Activated naive CD8-positive, alpha-beta T cell treated with anti-CD3 and anti-CD28 coated beads, Interleukin-2, amount 50 U/mL, for 24 hours (primary cell): ENCODE measurements around the gene PTPN20.
A peak's percentile ranks its signal among the peaks of the same experiment; 100 is the strongest.
"Not testable (repeated sequence)": the region's sequence is repeated elsewhere in the genome, so short reads cannot be mapped to it uniquely, and the experiment has no call there.

Experiments used
- ATAC-seq: fragments of 150-1000 bp; cut with Tn5 transposase; one replicate; pipeline ENCODE4 v1.10.0; 2021
- DNase-seq: peaks from one replicate; pipeline ENCODE4 v3.0.0; 2021
- H3K27ac Mint-ChIP-seq: one replicate; pipeline ENCODE4 v1.8.0; 2021; ENCODE audit warnings: mild to moderate bottlenecking, mixed read lengths
- H3K27me3 Mint-ChIP-seq: one replicate; pipeline ENCODE4 v1.8.0; 2021; ENCODE audit warnings: mixed read lengths
- H3K36me3 Mint-ChIP-seq: one replicate; pipeline ENCODE4 v1.8.0; 2021; ENCODE audit warnings: low read depth, mixed read lengths
- H3K4me1 Mint-ChIP-seq: one replicate; pipeline ENCODE4 v1.8.0; 2021; ENCODE audit warnings: mixed read lengths
- H3K4me3 Mint-ChIP-seq: one replicate; pipeline ENCODE4 v1.8.0; 2021; ENCODE audit warnings: mild to moderate bottlenecking, moderate library complexity, mixed read lengths
- H3K9me3 Mint-ChIP-seq: one replicate; pipeline ENCODE4 v1.8.0; 2021; ENCODE audit warnings: mixed read lengths

Gene PTPN20

GRCh38 chr10:46925156-46925555, 13.9 kb downstream of the PTPN20 start:
- H3K27me3 Mint-ChIP-seq, H3K4me1 Mint-ChIP-seq, H3K4me3 Mint-ChIP-seq, DNase-seq, H3K9me3 Mint-ChIP-seq, H3K36me3 Mint-ChIP-seq, ATAC-seq, H3K27ac Mint-ChIP-seq: not testable (repeated sequence)

GRCh38 chr10:46925853-46926252, 14.6 kb downstream of the PTPN20 start:
- H3K9me3 Mint-ChIP-seq, H3K36me3 Mint-ChIP-seq, H3K4me3 Mint-ChIP-seq, H3K27ac Mint-ChIP-seq, H3K27me3 Mint-ChIP-seq, H3K4me1 Mint-ChIP-seq, DNase-seq, ATAC-seq: not testable (repeated sequence)

GRCh38 chr10:46928810-46929209, 17.6 kb downstream of the PTPN20 start:
- not testable (repeated sequence) for ATAC-seq, DNase-seq, H3K4me3 Mint-ChIP-seq, H3K27ac Mint-ChIP-seq, H3K9me3 Mint-ChIP-seq, H3K36me3 Mint-ChIP-seq, H3K27me3 Mint-ChIP-seq, H3K4me1 Mint-ChIP-seq

- H3K4me1 Mint-ChIP-seq, H3K36me3 Mint-ChIP-seq, H3K9me3 Mint-ChIP-seq, H3K27me3 Mint-ChIP-seq, DNase-seq, ATAC-seq, H3K4me3 Mint-ChIP-seq, H3K27ac Mint-ChIP-seq: not testable (repeated sequence)
These were observed 21.2 kb downstream of the PTPN20 start for GRCh38 chr10:46932383-46932782.

- H3K27ac Mint-ChIP-seq, H3K9me3 Mint-ChIP-seq, H3K4me1 Mint-ChIP-seq, H3K36me3 Mint-ChIP-seq, DNase-seq, H3K4me3 Mint-ChIP-seq, ATAC-seq, H3K27me3 Mint-ChIP-seq: not testable (repeated sequence)
These were observed 29.9 kb downstream of the PTPN20 start for GRCh38 chr10:46941091-46941490.

- not testable (repeated sequence) for H3K4me1 Mint-ChIP-seq, ATAC-seq, H3K9me3 Mint-ChIP-seq, H3K4me3 Mint-ChIP-seq, H3K27ac Mint-ChIP-seq, DNase-seq, H3K27me3 Mint-ChIP-seq, H3K36me3 Mint-ChIP-seq
These were observed 37.7 kb downstream of the PTPN20 start for GRCh38 chr10:46948687-46949518.

- H3K4me3 Mint-ChIP-seq, H3K27ac Mint-ChIP-seq, H3K4me1 Mint-ChIP-seq, DNase-seq, H3K9me3 Mint-ChIP-seq, ATAC-seq, H3K27me3 Mint-ChIP-seq, H3K36me3 Mint-ChIP-seq: not testable (repeated sequence)
These were observed 41.3 kb downstream of the PTPN20 start for GRCh38 chr10:46952540-46952939.

GRCh38 chr10:46960742-46961141, 49.5 kb downstream of the PTPN20 start:
- H3K27me3 Mint-ChIP-seq, H3K4me1 Mint-ChIP-seq, ATAC-seq: not testable (repeated sequence)

GRCh38 chr10:46963356-46963755, 52.1 kb downstream of the PTPN20 start:
- not testable (repeated sequence) for H3K36me3 Mint-ChIP-seq, H3K9me3 Mint-ChIP-seq, H3K4me1 Mint-ChIP-seq, ATAC-seq, DNase-seq, H3K27ac Mint-ChIP-seq, H3K4me3 Mint-ChIP-seq, H3K27me3 Mint-ChIP-seq

More at GRCh38 chr10:46960742-46961141, 49.5 kb downstream of the PTPN20 start:
- not testable (repeated sequence) for H3K9me3 Mint-ChIP-seq, H3K27ac Mint-ChIP-seq, DNase-seq, H3K36me3 Mint-ChIP-seq, H3K4me3 Mint-ChIP-seq

- not testable (repeated sequence) for DNase-seq, H3K4me1 Mint-ChIP-seq, H3K27me3 Mint-ChIP-seq, H3K4me3 Mint-ChIP-seq, H3K9me3 Mint-ChIP-seq, H3K27ac Mint-ChIP-seq, ATAC-seq, H3K36me3 Mint-ChIP-seq
These were observed 55.8 kb downstream of the PTPN20 start for GRCh38 chr10:46967013-46967412.

- not testable (repeated sequence) for H3K27me3 Mint-ChIP-seq, H3K27ac Mint-ChIP-seq, H3K9me3 Mint-ChIP-seq, H3K4me1 Mint-ChIP-seq, ATAC-seq, DNase-seq, H3K36me3 Mint-ChIP-seq, H3K4me3 Mint-ChIP-seq
These were observed 69.0 kb downstream of the PTPN20 start for GRCh38 chr10:46980223-46980622.

- peak; percentile 99 for ATAC-seq
- not testable (repeated sequence) for H3K27me3 Mint-ChIP-seq, H3K36me3 Mint-ChIP-seq, H3K4me3 Mint-ChIP-seq, H3K4me1 Mint-ChIP-seq, DNase-seq, H3K27ac Mint-ChIP-seq, H3K9me3 Mint-ChIP-seq
These were observed 76.2 kb downstream of the PTPN20 start for GRCh38 chr10:46987233-46987924.

- Mint-ChIP-seq H3K4me1 (no peaks in the 10 kb centered on the region), H3K36me3 (peaks cover 2% of the 10 kb centered on the region), H3K9me3 (peaks cover 6% of the 10 kb centered on the region), H3K27me3 (peaks cover 6% of the 10 kb centered on the region), H3K4me3 (no peak overlapping the region), H3K27ac (no peak overlapping the region)
- ATAC-seq (no peak), DNase-seq (no peak)
These were observed 81.8 kb downstream of the PTPN20 start for GRCh38 chr10:46992803-46993561.

- ATAC-seq = no peak
- H3K27me3 Mint-ChIP-seq = peaks cover 6% of the 10 kb centered on the region
- H3K9me3 Mint-ChIP-seq = peaks cover 6% of the 10 kb centered on the region
- no peaks in the 10 kb centered on the region for H3K4me1 Mint-ChIP-seq
- H3K36me3 Mint-ChIP-seq = peaks cover 2% of the 10 kb centered on the region
- H3K27ac Mint-ChIP-seq = no peak overlapping the region
- H3K4me3 Mint-ChIP-seq = no peak overlapping the region
- DNase-seq = no peak
These were observed 84.0 kb downstream of the PTPN20 start for GRCh38 chr10:46995234-46995633.

- DNase-seq = no peak
- H3K4me1 Mint-ChIP-seq = no peaks in the 10 kb centered on the region
- H3K27ac Mint-ChIP-seq = no peak overlapping the region
- no peak for ATAC-seq
- peaks cover 2% of the 10 kb centered on the region for H3K36me3 Mint-ChIP-seq
- no peak overlapping the region for H3K4me3 Mint-ChIP-seq
- H3K9me3 Mint-ChIP-seq = peaks cover 6% of the 10 kb centered on the region
- peaks cover 6% of the 10 kb centered on the region for H3K27me3 Mint-ChIP-seq
These were observed 87.0 kb downstream of the PTPN20 start for GRCh38 chr10:46998192-46998591.
